SK-N-SH (cell line): Measurements from ENCODE around the gene PELI2. TPM values are rescaled to one million over a fixed set of nuclear protein-coding genes. Genes with fewer than 3 reads are reported as not detected.

Experiments
- CTCF ChIA-PET: fragments of 300-600, 350-600 bp; formaldehyde crosslinking; extraction: SDS; loops from one replicate; lab custom pipeline; 2021; lab: Yijun Ruan, JAX
- POLR2A ChIA-PET: fragments of 350-600 bp; sonication (Branson Sonifier 250); formaldehyde crosslinking; extraction: SDS; loops from one replicate; lab custom pipeline; 2020; ENCODE audit warnings: antibody characterized with exemption, inconsistent platforms; lab: Yijun Ruan, JAX
- DNase-seq: peaks from one replicate; pipeline ENCODE4 v3.0.0; 2012
- H2AFZ ChIP-seq: fragments of 200-600 bp; sonication (generic); 2 replicates; pipeline ENCODE4 v1.8.1; 2016; ENCODE audit warnings: antibody characterized with exemption, mild to moderate bottlenecking, low read depth
- H3F3A ChIP-seq: fragments of 200-600 bp; sonication (generic); replicated peaks from 2 replicates; pipeline ENCODE3; 2016; ENCODE audit warnings: antibody characterized with exemption, mild to moderate bottlenecking; ENCODE audit not compliant: insufficient read depth
- H3K27ac ChIP-seq, 2 experiments: fragments of 200-500 bp in 1 of 2; fragments of 200-600 bp in 1 of 2; sonication (Bioruptor generic) in 1 of 2; sonication (generic), shearing (Covaris generic) in 1 of 2; 2 replicates each; pipeline versions ENCODE4 v1.5.1 to v1.6.1; 2014 to 2016; ENCODE audit warnings: low read depth in 2 of 2, inconsistent platforms in 1 of 2, low read length in 1 of 2, mild to moderate bottlenecking in 1 of 2, mixed read lengths in 1 of 2
- H3K27me3 ChIP-seq: fragments of 200-600 bp; sonication (generic), shearing (Covaris generic); 2 replicates; pipeline ENCODE4 v1.6.1; 2016; ENCODE audit warnings: mixed run types; ENCODE audit not compliant: insufficient read depth
- H3K36me3 ChIP-seq, 2 experiments: fragments of 200-500 bp in 1 of 2; fragments of 200-600 bp in 1 of 2; sonication (Bioruptor generic) in 1 of 2; sonication (generic) in 1 of 2; replicated peaks in 1 of 2; 2 replicates each; pipeline versions ENCODE3 to v1.5.1; 2014 to 2016; ENCODE audit warnings: low read length in 1 of 2, mild to moderate bottlenecking in 1 of 2; ENCODE audit not compliant: insufficient read depth in 2 of 2, control insufficient read depth in 1 of 2
- H3K4me1 ChIP-seq, 2 experiments: fragments of 200-500 bp in 1 of 2; fragments of 200-600 bp in 1 of 2; sonication (Bioruptor generic) in 1 of 2; sonication (generic), shearing (Covaris generic) in 1 of 2; 2 replicates each; pipeline versions ENCODE4 v1.5.1 to v1.6.1; 2014 to 2016; ENCODE audit warnings: low read depth in 1 of 2, low read length in 1 of 2, mixed run types in 1 of 2; ENCODE audit not compliant: insufficient read depth in 2 of 2, control insufficient read depth in 1 of 2
- H3K4me2 ChIP-seq: fragments of 200-600 bp; sonication (generic), shearing (Covaris generic); 2 replicates; pipeline ENCODE4 v1.6.1; 2017; ENCODE audit warnings: mixed run types
- H3K4me3 ChIP-seq, 2 experiments: fragments of 200-500 bp in 1 of 2; fragments of 200-600 bp in 1 of 2; sonication (Bioruptor generic) in 1 of 2; sonication (generic), shearing (Covaris generic) in 1 of 2; 2 replicates each; pipeline versions ENCODE4 v1.5.1 to v1.8.1; 2014 to 2016; ENCODE audit warnings: low read depth in 2 of 2, inconsistent platforms in 1 of 2, low read length in 1 of 2, mild to moderate bottlenecking in 1 of 2, mixed read lengths in 1 of 2, moderate library complexity in 1 of 2
- H3K79me2 ChIP-seq: fragments of 200-600 bp; sonication (generic); 2 replicates; pipeline ENCODE4 v1.8.1; 2017; ENCODE audit warnings: mild to moderate bottlenecking; ENCODE audit not compliant: insufficient read depth
- H3K9ac ChIP-seq: fragments of 200-600 bp; sonication (generic); 2 replicates; pipeline ENCODE4 v1.6.1; 2017; ENCODE audit warnings: mixed run types
- H3K9me2 ChIP-seq: fragments of 200-600 bp; sonication (generic); 2 replicates; pipeline ENCODE4 v1.6.1; 2017; ENCODE audit warnings: mixed run types
- H3K9me3 ChIP-seq: fragments of 200-600 bp; sonication (generic); 2 replicates; pipeline ENCODE4 v1.6.1; 2017; ENCODE audit warnings: mixed run types, mild to moderate bottlenecking, moderate library complexity
- H4K20me1 ChIP-seq: fragments of 200-600 bp; sonication (generic); 2 replicates; pipeline ENCODE4 v1.6.1; 2017; ENCODE audit warnings: mild to moderate bottlenecking, mixed run types; ENCODE audit not compliant: insufficient read depth
- ELF1 ChIP-seq: IDR thresholded peaks from 2 replicates; pipeline ENCODE4 v1.4.0; 2012
- FOSL2 ChIP-seq: IDR thresholded peaks from 2 replicates; pipeline ENCODE4 v1.4.0; 2012; ENCODE audit warnings: low read depth, mild to moderate bottlenecking, moderate library complexity, borderline replicate concordance
- GABPA ChIP-seq: IDR thresholded peaks from 2 replicates; pipeline ENCODE4 v1.4.0; 2012; ENCODE audit warnings: low read depth, mild to moderate bottlenecking
- GATA2 ChIP-seq: sonication (generic); formaldehyde crosslinking; IDR thresholded peaks from 2 replicates; pipeline ENCODE4 v1.5.0; 2020; ENCODE audit warnings: mild to moderate bottlenecking, missing genetic modification reagents
- MXI1 ChIP-seq: IDR thresholded peaks from 2 replicates; pipeline ENCODE4 v1.6.1; 2012; ENCODE audit warnings: mild to moderate bottlenecking, low read depth, low read length, improper control_type of control experiment
- NFIC ChIP-seq: IDR thresholded peaks from 2 replicates; pipeline ENCODE4 v1.4.0; 2012; ENCODE audit warnings: borderline replicate concordance
- NRF1 ChIP-seq: IDR thresholded peaks from 2 replicates; pipeline ENCODE4 v1.6.1; 2012; ENCODE audit warnings: low read depth, mild to moderate bottlenecking, low read length
- POLR2AphosphoS5 ChIP-seq: IDR thresholded peaks from 2 replicates; pipeline ENCODE4 v1.6.1; 2012; ENCODE audit warnings: low read depth, low read length
- RAD21 ChIP-seq: IDR thresholded peaks from 2 replicates; pipeline ENCODE4 v1.6.1; 2012; ENCODE audit warnings: mild to moderate bottlenecking, low read length
- RFX5 ChIP-seq: IDR thresholded peaks from 2 replicates; pipeline ENCODE4 v1.6.1; 2012; ENCODE audit warnings: mild to moderate bottlenecking, improper control_type of control experiment, low read length
- RXRA ChIP-seq: IDR thresholded peaks from 2 replicates; pipeline ENCODE4 v1.4.0; 2012; ENCODE audit warnings: low read depth, mild to moderate bottlenecking, borderline replicate concordance
- TEAD4 ChIP-seq: IDR thresholded peaks from 2 replicates; pipeline ENCODE4 v1.4.0; 2012; ENCODE audit warnings: mild to moderate bottlenecking, borderline replicate concordance; ENCODE audit not compliant: insufficient read depth
- YY1 ChIP-seq: IDR thresholded peaks from 2 replicates; pipeline ENCODE4 v1.4.0; 2012; ENCODE audit warnings: low read depth, mild to moderate bottlenecking
- WGBS: methylation state at CpG from one replicate; pipeline ENCODE4 v1.1.6; 2017; ENCODE audit warnings: low lambda C conversion rate; 5-methylcytosine and 5-hydroxymethylcytosine counted together
- polyA plus RNA-seq, 3 experiments: library from polyadenylated mRNA; depleted of rRNA; stranded (reverse); fragments of >200 nt; gene quantifications; 2 replicates each; pipeline ENCODE4 v1.2.3, GENCODE V29; 2012
- TF ChIP-seq, protein P1 (sequence below): IDR thresholded peaks from 2 replicates; pipeline ENCODE4 v1.6.1; 2012; ENCODE audit warnings: mild to moderate bottlenecking, low read depth, low read length, moderate library complexity
- TF ChIP-seq, protein P2 (sequence below): IDR thresholded peaks from 2 replicates; pipeline ENCODE4 v1.4.0; 2012; ENCODE audit warnings: low read depth
- TF ChIP-seq, protein P3 (sequence below): IDR thresholded peaks from 2 replicates; pipeline ENCODE4 v1.4.0; 2012; ENCODE audit warnings: low read depth, borderline replicate concordance
- TF ChIP-seq, protein P4 (sequence below): IDR thresholded peaks from 2 replicates; pipeline ENCODE4; 2012
- TF ChIP-seq, protein P5 (sequence below): fragments of 200-600 bp; sonication (generic); IDR thresholded peaks from 2 replicates; pipeline ENCODE4 v1.6.1; 2017; ENCODE audit warnings: antibody characterized with exemption, mild to moderate bottlenecking, moderate library complexity

Gene PELI2
- polyA plus RNA-seq, 1 of the 3 experiments (the other 2 are of a cell fraction), result not detected

DNA sequence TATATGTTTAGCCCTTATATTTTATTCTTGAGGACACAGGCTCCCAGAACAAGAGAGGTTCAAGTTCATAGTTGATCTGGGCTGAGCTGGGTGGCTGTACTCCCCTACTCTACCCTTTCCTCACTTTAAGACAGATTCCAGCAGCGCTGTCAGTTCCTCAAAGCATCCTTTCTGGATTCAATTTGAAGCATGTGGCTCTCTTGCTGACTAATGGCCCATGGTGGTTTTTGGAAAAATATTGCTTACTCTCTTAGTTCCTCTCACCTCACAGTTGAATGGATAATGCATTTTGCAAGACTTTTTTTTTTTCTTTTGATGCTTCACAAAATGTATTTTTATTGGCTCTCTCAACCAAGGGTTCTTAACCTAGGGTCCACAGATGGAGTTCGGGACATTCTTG is 4.1 kb downstream of the PELI2 start:
- ChIA-PET CTCF (no interaction called here), POLR2A (no interaction called here)
- DNase-seq, result no peak

DNA sequence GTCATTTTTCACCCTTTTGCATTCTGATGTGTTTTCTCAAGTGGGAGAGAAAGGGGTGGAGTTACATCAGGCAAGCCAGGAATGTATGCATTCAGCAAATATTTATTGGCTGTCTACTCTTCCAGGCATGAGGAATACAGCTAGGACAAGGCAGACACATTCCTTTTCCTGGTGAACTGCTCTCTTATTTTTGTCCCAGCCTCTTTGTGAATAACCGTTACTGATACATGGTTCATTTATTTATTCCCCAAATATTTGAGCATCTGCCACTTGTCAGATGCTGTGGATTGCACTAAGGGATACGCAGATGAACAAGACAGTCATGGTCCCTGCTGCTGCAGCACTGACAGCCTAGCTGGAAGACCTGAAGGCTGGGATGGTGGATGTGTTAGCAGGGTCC is 6.1 kb downstream of the PELI2 start:
- Histone ChIP-seq H3K9ac (no peak overlapping the region), H4K20me1 (no peaks in the 10 kb centered on the region), H3K4me1 (peaks cover 0 to 1% of the 10 kb centered on the region in 2 experiments; a peak in 1 of 4 replicates), H3K79me2 (no peaks in the 10 kb centered on the region), H3K9me2 (no peaks in the 10 kb centered on the region), H2AFZ (no peak overlapping the region), H3K27ac (no peak overlapping the region), H3K36me3 (no peaks in the 10 kb centered on the region), H3K27me3 (peaks cover 60% of the 10 kb centered on the region), H3K9me3 (no peaks in the 10 kb centered on the region), H3F3A (no peaks in the 10 kb centered on the region), H3K4me3 (no peak overlapping the region), H3K4me2 (no peak overlapping the region)
- ChIA-PET CTCF (no interaction called here), POLR2A (no interaction called here)
- no peak for DNase-seq
- WGBS, result 8% methylated on average over 2 of the region's 2 CpGs
- TF ChIP-seq FOSL2, result no peak
- no peak for TF ChIP-seq MXI1
- TF ChIP-seq, protein P1, sequence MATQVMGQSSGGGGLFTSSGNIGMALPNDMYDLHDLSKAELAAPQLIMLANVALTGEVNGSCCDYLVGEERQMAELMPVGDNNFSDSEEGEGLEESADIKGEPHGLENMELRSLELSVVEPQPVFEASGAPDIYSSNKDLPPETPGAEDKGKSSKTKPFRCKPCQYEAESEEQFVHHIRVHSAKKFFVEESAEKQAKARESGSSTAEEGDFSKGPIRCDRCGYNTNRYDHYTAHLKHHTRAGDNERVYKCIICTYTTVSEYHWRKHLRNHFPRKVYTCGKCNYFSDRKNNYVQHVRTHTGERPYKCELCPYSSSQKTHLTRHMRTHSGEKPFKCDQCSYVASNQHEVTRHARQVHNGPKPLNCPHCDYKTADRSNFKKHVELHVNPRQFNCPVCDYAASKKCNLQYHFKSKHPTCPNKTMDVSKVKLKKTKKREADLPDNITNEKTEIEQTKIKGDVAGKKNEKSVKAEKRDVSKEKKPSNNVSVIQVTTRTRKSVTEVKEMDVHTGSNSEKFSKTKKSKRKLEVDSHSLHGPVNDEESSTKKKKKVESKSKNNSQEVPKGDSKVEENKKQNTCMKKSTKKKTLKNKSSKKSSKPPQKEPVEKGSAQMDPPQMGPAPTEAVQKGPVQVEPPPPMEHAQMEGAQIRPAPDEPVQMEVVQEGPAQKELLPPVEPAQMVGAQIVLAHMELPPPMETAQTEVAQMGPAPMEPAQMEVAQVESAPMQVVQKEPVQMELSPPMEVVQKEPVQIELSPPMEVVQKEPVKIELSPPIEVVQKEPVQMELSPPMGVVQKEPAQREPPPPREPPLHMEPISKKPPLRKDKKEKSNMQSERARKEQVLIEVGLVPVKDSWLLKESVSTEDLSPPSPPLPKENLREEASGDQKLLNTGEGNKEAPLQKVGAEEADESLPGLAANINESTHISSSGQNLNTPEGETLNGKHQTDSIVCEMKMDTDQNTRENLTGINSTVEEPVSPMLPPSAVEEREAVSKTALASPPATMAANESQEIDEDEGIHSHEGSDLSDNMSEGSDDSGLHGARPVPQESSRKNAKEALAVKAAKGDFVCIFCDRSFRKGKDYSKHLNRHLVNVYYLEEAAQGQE, result no peak
- TF ChIP-seq, protein P2, sequence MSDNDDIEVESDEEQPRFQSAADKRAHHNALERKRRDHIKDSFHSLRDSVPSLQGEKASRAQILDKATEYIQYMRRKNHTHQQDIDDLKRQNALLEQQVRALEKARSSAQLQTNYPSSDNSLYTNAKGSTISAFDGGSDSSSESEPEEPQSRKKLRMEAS, result no peak
- no peak for TF ChIP-seq RAD21
- TF ChIP-seq, protein P3, sequence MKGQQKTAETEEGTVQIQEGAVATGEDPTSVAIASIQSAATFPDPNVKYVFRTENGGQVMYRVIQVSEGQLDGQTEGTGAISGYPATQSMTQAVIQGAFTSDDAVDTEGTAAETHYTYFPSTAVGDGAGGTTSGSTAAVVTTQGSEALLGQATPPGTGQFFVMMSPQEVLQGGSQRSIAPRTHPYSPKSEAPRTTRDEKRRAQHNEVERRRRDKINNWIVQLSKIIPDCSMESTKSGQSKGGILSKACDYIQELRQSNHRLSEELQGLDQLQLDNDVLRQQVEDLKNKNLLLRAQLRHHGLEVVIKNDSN, result no peak
- no peak for TF ChIP-seq NRF1
- TF ChIP-seq, protein P4, sequence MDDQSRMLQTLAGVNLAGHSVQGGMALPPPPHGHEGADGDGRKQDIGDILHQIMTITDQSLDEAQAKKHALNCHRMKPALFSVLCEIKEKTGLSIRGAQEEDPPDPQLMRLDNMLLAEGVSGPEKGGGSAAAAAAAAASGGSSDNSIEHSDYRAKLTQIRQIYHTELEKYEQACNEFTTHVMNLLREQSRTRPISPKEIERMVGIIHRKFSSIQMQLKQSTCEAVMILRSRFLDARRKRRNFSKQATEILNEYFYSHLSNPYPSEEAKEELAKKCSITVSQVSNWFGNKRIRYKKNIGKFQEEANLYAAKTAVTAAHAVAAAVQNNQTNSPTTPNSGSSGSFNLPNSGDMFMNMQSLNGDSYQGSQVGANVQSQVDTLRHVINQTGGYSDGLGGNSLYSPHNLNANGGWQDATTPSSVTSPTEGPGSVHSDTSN, result no peak
- TF ChIP-seq RXRA, result no peak
- no peak for TF ChIP-seq TEAD4
- no peak for TF ChIP-seq POLR2AphosphoS5
- TF ChIP-seq GATA2 (CRISPR knock-in tag), result no peak
- TF ChIP-seq GABPA, result no peak

More for the DNA sequence above, 4.1 kb downstream of the PELI2 start:
- TF ChIP-seq YY1 (no peak), GATA2 (CRISPR knock-in tag) (no peak), RXRA (no peak), GABPA (no peak), ELF1 (no peak), RFX5 (no peak), NFIC (no peak), POLR2AphosphoS5 (no peak), TEAD4 (no peak)
- TF ChIP-seq, protein P4, result no peak
- TF ChIP-seq, protein P5, sequence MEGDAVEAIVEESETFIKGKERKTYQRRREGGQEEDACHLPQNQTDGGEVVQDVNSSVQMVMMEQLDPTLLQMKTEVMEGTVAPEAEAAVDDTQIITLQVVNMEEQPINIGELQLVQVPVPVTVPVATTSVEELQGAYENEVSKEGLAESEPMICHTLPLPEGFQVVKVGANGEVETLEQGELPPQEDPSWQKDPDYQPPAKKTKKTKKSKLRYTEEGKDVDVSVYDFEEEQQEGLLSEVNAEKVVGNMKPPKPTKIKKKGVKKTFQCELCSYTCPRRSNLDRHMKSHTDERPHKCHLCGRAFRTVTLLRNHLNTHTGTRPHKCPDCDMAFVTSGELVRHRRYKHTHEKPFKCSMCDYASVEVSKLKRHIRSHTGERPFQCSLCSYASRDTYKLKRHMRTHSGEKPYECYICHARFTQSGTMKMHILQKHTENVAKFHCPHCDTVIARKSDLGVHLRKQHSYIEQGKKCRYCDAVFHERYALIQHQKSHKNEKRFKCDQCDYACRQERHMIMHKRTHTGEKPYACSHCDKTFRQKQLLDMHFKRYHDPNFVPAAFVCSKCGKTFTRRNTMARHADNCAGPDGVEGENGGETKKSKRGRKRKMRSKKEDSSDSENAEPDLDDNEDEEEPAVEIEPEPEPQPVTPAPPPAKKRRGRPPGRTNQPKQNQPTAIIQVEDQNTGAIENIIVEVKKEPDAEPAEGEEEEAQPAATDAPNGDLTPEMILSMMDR, result no peak
- Histone ChIP-seq H3K27me3 (peaks cover 61% of the 10 kb centered on the region), H2AFZ (no peak overlapping the region), H3K9me2 (no peaks in the 10 kb centered on the region), H3K4me3 (no peak overlapping the region), H3K9me3 (no peaks in the 10 kb centered on the region), H3K79me2 (no peaks in the 10 kb centered on the region), H3F3A (no peaks in the 10 kb centered on the region), H3K27ac (no peak overlapping the region), H3K36me3 (no peaks in the 10 kb centered on the region), H3K4me1 (peaks cover 3 to 4% of the 10 kb centered on the region in 2 experiments; a peak in 2 of 4 replicates), H3K9ac (no peak overlapping the region), H3K4me2 (no peak overlapping the region), H4K20me1 (no peaks in the 10 kb centered on the region)
- 6% methylated on average over 2 of the region's 2 CpGs for WGBS
